GM18858 (cell line): ENCODE results near the gene GATAD2A.
A peak's percentile ranks its signal among the peaks of the same experiment; 100 is the strongest.

Source experiments
- ATAC-seq: cut with Tn5 transposase; IDR thresholded peaks from one replicate; pipeline ENCODE4 v1.9.1; 2021; ENCODE audit not compliant: unreplicated experiment

Gene GATAD2A

GRCh38 chr19:19421299-19421696, 15.8 kb downstream of the GATAD2A start:
- no peak for ATAC-seq

- ATAC-seq: no peak
Measured at GRCh38 chr19:19422156-19422555, 16.7 kb downstream of the GATAD2A start.

GRCh38 chr19:19423322-19423721, 17.8 kb downstream of the GATAD2A start:
- ATAC-seq: no peak

GRCh38 chr19:19425170-19425875, 19.8 kb downstream of the GATAD2A start:
- no peak for ATAC-seq

GRCh38 chr19:19426216-19426615, 20.7 kb downstream of the GATAD2A start:
- no peak for ATAC-seq

GRCh38 chr19:19426799-19427198, 21.3 kb downstream of the GATAD2A start:
- no peak for ATAC-seq

- ATAC-seq: no peak
Measured at GRCh38 chr19:19427302-19427701, 21.8 kb downstream of the GATAD2A start.

GRCh38 chr19:19427944-19428343, 22.5 kb downstream of the GATAD2A start:
- no peak for ATAC-seq

GRCh38 chr19:19428746-19429145, 23.3 kb downstream of the GATAD2A start:
- no peak for ATAC-seq

GRCh38 chr19:19429361-19429760, 23.9 kb downstream of the GATAD2A start:
- ATAC-seq: no peak

GRCh38 chr19:19432732-19433131, 27.3 kb downstream of the GATAD2A start:
- ATAC-seq: no peak

- ATAC-seq: no peak
Measured at GRCh38 chr19:19433666-19434213, 28.3 kb downstream of the GATAD2A start.

- ATAC-seq: no peak
Measured at GRCh38 chr19:19434483-19435045, 29.1 kb downstream of the GATAD2A start.

- no peak for ATAC-seq
Measured at GRCh38 chr19:19436137-19436691, 30.7 kb downstream of the GATAD2A start.

GRCh38 chr19:19438366-19439175, 33.1 kb downstream of the GATAD2A start:
- no peak for ATAC-seq

GRCh38 chr19:19439176-19439482, 33.7 kb downstream of the GATAD2A start:
- no peak for ATAC-seq

GRCh38 chr19:19443283-19443682, 37.8 kb downstream of the GATAD2A start:
- no peak for ATAC-seq

GRCh38 chr19:19443902-19444680, 38.6 kb downstream of the GATAD2A start:
- ATAC-seq: no peak

GRCh38 chr19:19444681-19445155, 39.2 kb downstream of the GATAD2A start:
- no peak for ATAC-seq

GRCh38 chr19:19445288-19445687, 39.8 kb downstream of the GATAD2A start:
- no peak for ATAC-seq

- peak; percentile 57 for ATAC-seq
Measured at GRCh38 chr19:19445911-19446361, 40.5 kb downstream of the GATAD2A start.
